SK-N-SH (cell line): Measurements from ENCODE around the gene CXorf38. TPM values are rescaled to one million over a fixed set of nuclear protein-coding genes. Genes with fewer than 3 reads are reported as not detected.
A peak's percentile ranks its signal among the peaks of the same experiment; 100 is the strongest.

Source experiments
- CTCF ChIA-PET: fragments of 300-600, 350-600 bp; formaldehyde crosslinking; extraction: SDS; loops from one replicate; lab custom pipeline; 2021; lab: Yijun Ruan, JAX
- POLR2A ChIA-PET: fragments of 350-600 bp; sonication (Branson Sonifier 250); formaldehyde crosslinking; extraction: SDS; loops from one replicate; lab custom pipeline; 2020; ENCODE audit warnings: antibody characterized with exemption, inconsistent platforms; lab: Yijun Ruan, JAX
- DNase-seq: peaks from one replicate; pipeline ENCODE4 v3.0.0; 2012
- H2AFZ ChIP-seq: fragments of 200-600 bp; sonication (generic); 2 replicates; pipeline ENCODE4 v1.8.1; 2016; ENCODE audit warnings: antibody characterized with exemption, mild to moderate bottlenecking, low read depth
- H3F3A ChIP-seq: fragments of 200-600 bp; sonication (generic); replicated peaks from 2 replicates; pipeline ENCODE3; 2016; ENCODE audit warnings: antibody characterized with exemption, mild to moderate bottlenecking; ENCODE audit not compliant: insufficient read depth
- H3K27ac ChIP-seq, 2 experiments: fragments of 200-500 bp in 1 of 2; fragments of 200-600 bp in 1 of 2; sonication (Bioruptor generic) in 1 of 2; sonication (generic), shearing (Covaris generic) in 1 of 2; 2 replicates each; pipeline versions ENCODE4 v1.5.1 to v1.6.1; 2014 to 2016; ENCODE audit warnings: low read depth in 2 of 2, inconsistent platforms in 1 of 2, low read length in 1 of 2, mild to moderate bottlenecking in 1 of 2, mixed read lengths in 1 of 2
- H3K27me3 ChIP-seq: fragments of 200-600 bp; sonication (generic), shearing (Covaris generic); 2 replicates; pipeline ENCODE4 v1.6.1; 2016; ENCODE audit warnings: mixed run types; ENCODE audit not compliant: insufficient read depth
- H3K36me3 ChIP-seq, 2 experiments: fragments of 200-500 bp in 1 of 2; fragments of 200-600 bp in 1 of 2; sonication (Bioruptor generic) in 1 of 2; sonication (generic) in 1 of 2; replicated peaks in 1 of 2; 2 replicates each; pipeline versions ENCODE3 to v1.5.1; 2014 to 2016; ENCODE audit warnings: low read length in 1 of 2, mild to moderate bottlenecking in 1 of 2; ENCODE audit not compliant: insufficient read depth in 2 of 2, control insufficient read depth in 1 of 2
- H3K4me1 ChIP-seq, 2 experiments: fragments of 200-500 bp in 1 of 2; fragments of 200-600 bp in 1 of 2; sonication (Bioruptor generic) in 1 of 2; sonication (generic), shearing (Covaris generic) in 1 of 2; 2 replicates each; pipeline versions ENCODE4 v1.5.1 to v1.6.1; 2014 to 2016; ENCODE audit warnings: low read depth in 1 of 2, low read length in 1 of 2, mixed run types in 1 of 2; ENCODE audit not compliant: insufficient read depth in 2 of 2, control insufficient read depth in 1 of 2
- H3K4me2 ChIP-seq: fragments of 200-600 bp; sonication (generic), shearing (Covaris generic); 2 replicates; pipeline ENCODE4 v1.6.1; 2017; ENCODE audit warnings: mixed run types
- H3K4me3 ChIP-seq, 2 experiments: fragments of 200-500 bp in 1 of 2; fragments of 200-600 bp in 1 of 2; sonication (Bioruptor generic) in 1 of 2; sonication (generic), shearing (Covaris generic) in 1 of 2; 2 replicates each; pipeline versions ENCODE4 v1.5.1 to v1.8.1; 2014 to 2016; ENCODE audit warnings: low read depth in 2 of 2, inconsistent platforms in 1 of 2, low read length in 1 of 2, mild to moderate bottlenecking in 1 of 2, mixed read lengths in 1 of 2, moderate library complexity in 1 of 2
- H3K79me2 ChIP-seq: fragments of 200-600 bp; sonication (generic); 2 replicates; pipeline ENCODE4 v1.8.1; 2017; ENCODE audit warnings: mild to moderate bottlenecking; ENCODE audit not compliant: insufficient read depth
- H3K9ac ChIP-seq: fragments of 200-600 bp; sonication (generic); 2 replicates; pipeline ENCODE4 v1.6.1; 2017; ENCODE audit warnings: mixed run types
- H3K9me2 ChIP-seq: fragments of 200-600 bp; sonication (generic); 2 replicates; pipeline ENCODE4 v1.6.1; 2017; ENCODE audit warnings: mixed run types
- H3K9me3 ChIP-seq: fragments of 200-600 bp; sonication (generic); 2 replicates; pipeline ENCODE4 v1.6.1; 2017; ENCODE audit warnings: mixed run types, mild to moderate bottlenecking, moderate library complexity
- H4K20me1 ChIP-seq: fragments of 200-600 bp; sonication (generic); 2 replicates; pipeline ENCODE4 v1.6.1; 2017; ENCODE audit warnings: mild to moderate bottlenecking, mixed run types; ENCODE audit not compliant: insufficient read depth
- CHD2 ChIP-seq: fragments of 150-350 bp; IDR thresholded peaks from 2 replicates; pipeline ENCODE4 v1.6.1; 2018; ENCODE audit warnings: low read length; ENCODE audit not compliant: partially characterized antibody
- ELF1 ChIP-seq: IDR thresholded peaks from 2 replicates; pipeline ENCODE4 v1.4.0; 2012
- EZH2phosphoT487 ChIP-seq: fragments of 200-600 bp; sonication (generic); IDR thresholded peaks from 2 replicates; pipeline ENCODE4 v1.6.1; 2017; ENCODE audit warnings: low read depth, mixed run types, mild to moderate bottlenecking, antibody characterized with exemption, moderate library complexity, borderline replicate concordance
- FOSL2 ChIP-seq: IDR thresholded peaks from 2 replicates; pipeline ENCODE4 v1.4.0; 2012; ENCODE audit warnings: low read depth, mild to moderate bottlenecking, moderate library complexity, borderline replicate concordance
- FOXJ3 ChIP-seq: sonication (generic); formaldehyde crosslinking; IDR thresholded peaks from 2 replicates; pipeline ENCODE4 v1.5.1; 2020; ENCODE audit warnings: mild to moderate bottlenecking, missing genetic modification reagents
- FOXM1 ChIP-seq: IDR thresholded peaks from 2 replicates; pipeline ENCODE4 v1.4.0; 2012; ENCODE audit warnings: low read depth, mild to moderate bottlenecking
- GABPA ChIP-seq: IDR thresholded peaks from 2 replicates; pipeline ENCODE4 v1.4.0; 2012; ENCODE audit warnings: low read depth, mild to moderate bottlenecking
- MEF2A ChIP-seq: IDR thresholded peaks from 2 replicates; pipeline ENCODE4 v1.4.0; 2012; ENCODE audit warnings: low read depth, borderline replicate concordance
- MXI1 ChIP-seq: IDR thresholded peaks from 2 replicates; pipeline ENCODE4 v1.6.1; 2012; ENCODE audit warnings: mild to moderate bottlenecking, low read depth, low read length, improper control_type of control experiment
- NRF1 ChIP-seq: IDR thresholded peaks from 2 replicates; pipeline ENCODE4 v1.6.1; 2012; ENCODE audit warnings: low read depth, mild to moderate bottlenecking, low read length
- POLR2AphosphoS5 ChIP-seq: IDR thresholded peaks from 2 replicates; pipeline ENCODE4 v1.6.1; 2012; ENCODE audit warnings: low read depth, low read length
- RCOR1 ChIP-seq: fragments of 150-350 bp; IDR thresholded peaks from 2 replicates; pipeline ENCODE4 v1.6.1; 2017; ENCODE audit warnings: antibody characterized with exemption, low read length
- RFX5 ChIP-seq: IDR thresholded peaks from 2 replicates; pipeline ENCODE4 v1.6.1; 2012; ENCODE audit warnings: mild to moderate bottlenecking, improper control_type of control experiment, low read length
- SIN3A ChIP-seq: IDR thresholded peaks from 2 replicates; pipeline ENCODE4 v1.6.1; 2012; ENCODE audit warnings: low read depth, mild to moderate bottlenecking, low read length, moderate library complexity, borderline replicate concordance
- TAF1 ChIP-seq: IDR thresholded peaks from 2 replicates; pipeline ENCODE4 v1.6.1; 2012; ENCODE audit warnings: low read depth, mild to moderate bottlenecking, low read length, moderate library complexity, borderline replicate concordance
- TCF12 ChIP-seq: IDR thresholded peaks from 2 replicates; pipeline ENCODE4 v1.4.0; 2012
- YY1 ChIP-seq: IDR thresholded peaks from 2 replicates; pipeline ENCODE4 v1.4.0; 2012; ENCODE audit warnings: low read depth, mild to moderate bottlenecking
- ZBTB33 ChIP-seq: IDR thresholded peaks from 2 replicates; pipeline ENCODE4 v1.4.0; 2012; ENCODE audit warnings: low read depth, borderline replicate concordance
- WGBS: methylation state at CpG from one replicate; pipeline ENCODE4 v1.1.6; 2017; ENCODE audit warnings: low lambda C conversion rate; 5-methylcytosine and 5-hydroxymethylcytosine counted together
- polyA plus RNA-seq, 3 experiments: library from polyadenylated mRNA; depleted of rRNA; stranded (reverse); fragments of >200 nt; gene quantifications; 2 replicates each; pipeline ENCODE4 v1.2.3, GENCODE V29; 2012
- TF ChIP-seq, protein P1 (sequence below): fragments of 200-600 bp; sonication (generic); IDR thresholded peaks from 2 replicates; pipeline ENCODE4 v1.6.1; 2017; ENCODE audit warnings: antibody characterized with exemption, mild to moderate bottlenecking, moderate library complexity
- TF ChIP-seq, protein P2 (sequence below): IDR thresholded peaks from 2 replicates; pipeline ENCODE4 v1.6.1; 2012; ENCODE audit warnings: mild to moderate bottlenecking, low read depth, low read length, moderate library complexity
- TF ChIP-seq, protein P3 (sequence below): fragments of 150-350 bp; IDR thresholded peaks from 2 replicates; pipeline ENCODE4 v1.6.1; 2016; ENCODE audit warnings: mild to moderate bottlenecking, low read depth, low read length

CXorf38 gene
- polyA plus RNA-seq, 1 of the 3 experiments (the other 2 are of a cell fraction) = 8.4 TPM

GRCh38 chrX:40688929-40689328 lies 41.6 kb upstream of the CXorf38 start:
- TF ChIP-seq, protein P1, sequence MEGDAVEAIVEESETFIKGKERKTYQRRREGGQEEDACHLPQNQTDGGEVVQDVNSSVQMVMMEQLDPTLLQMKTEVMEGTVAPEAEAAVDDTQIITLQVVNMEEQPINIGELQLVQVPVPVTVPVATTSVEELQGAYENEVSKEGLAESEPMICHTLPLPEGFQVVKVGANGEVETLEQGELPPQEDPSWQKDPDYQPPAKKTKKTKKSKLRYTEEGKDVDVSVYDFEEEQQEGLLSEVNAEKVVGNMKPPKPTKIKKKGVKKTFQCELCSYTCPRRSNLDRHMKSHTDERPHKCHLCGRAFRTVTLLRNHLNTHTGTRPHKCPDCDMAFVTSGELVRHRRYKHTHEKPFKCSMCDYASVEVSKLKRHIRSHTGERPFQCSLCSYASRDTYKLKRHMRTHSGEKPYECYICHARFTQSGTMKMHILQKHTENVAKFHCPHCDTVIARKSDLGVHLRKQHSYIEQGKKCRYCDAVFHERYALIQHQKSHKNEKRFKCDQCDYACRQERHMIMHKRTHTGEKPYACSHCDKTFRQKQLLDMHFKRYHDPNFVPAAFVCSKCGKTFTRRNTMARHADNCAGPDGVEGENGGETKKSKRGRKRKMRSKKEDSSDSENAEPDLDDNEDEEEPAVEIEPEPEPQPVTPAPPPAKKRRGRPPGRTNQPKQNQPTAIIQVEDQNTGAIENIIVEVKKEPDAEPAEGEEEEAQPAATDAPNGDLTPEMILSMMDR = no peak
- TF ChIP-seq FOSL2 = no peak
- no peak for TF ChIP-seq EZH2phosphoT487
- TF ChIP-seq SIN3A = no peak
- TF ChIP-seq ZBTB33 = no peak
- no peak for TF ChIP-seq POLR2AphosphoS5
- TF ChIP-seq FOXM1 = no peak
- no peak for TF ChIP-seq GABPA
- no peak for TF ChIP-seq CHD2
- TF ChIP-seq YY1 = no peak
- no peak for TF ChIP-seq MXI1
- TF ChIP-seq FOXJ3 = no peak
- no peak for TF ChIP-seq TAF1
- Histone ChIP-seq H3K4me1 (no peaks in the 10 kb centered on the region; a peak in 2 of 4 replicates), H4K20me1 (no peaks in the 10 kb centered on the region), H3K79me2 (no peaks in the 10 kb centered on the region), H3K27me3 (no peaks in the 10 kb centered on the region), H3K9me3 (no peaks in the 10 kb centered on the region), H3K27ac (peak overlapping the region in 1 of 2 experiments; percentile 29; a peak in 1 of 4 replicates), H3K4me3 (no peak overlapping the region), H3K4me2 (no peak overlapping the region), H3K9ac (no peak overlapping the region), H2AFZ (no peak overlapping the region), H3K9me2 (no peaks in the 10 kb centered on the region), H3K36me3 (peaks cover 20 to 47% of the 10 kb centered on the region in 2 experiments), H3F3A (peaks cover under 1% of the 10 kb centered on the region)
- CTCF ChIA-PET = no interaction called here
- DNase-seq = no peak
- POLR2A ChIA-PET = no interaction called here

GRCh38 chrX:40687169-40687568 lies 39.8 kb upstream of the CXorf38 start:
- no peak for DNase-seq
- Histone ChIP-seq H3K4me1 (no peaks in the 10 kb centered on the region; a peak in 2 of 4 replicates), H3K4me2 (no peak overlapping the region), H3K4me3 (no peak overlapping the region), H3K9ac (no peak overlapping the region), H2AFZ (no peak overlapping the region), H3K27ac (no peak overlapping the region), H4K20me1 (no peaks in the 10 kb centered on the region), H3F3A (peaks cover 3% of the 10 kb centered on the region), H3K36me3 (peaks cover 30 to 40% of the 10 kb centered on the region in 2 experiments), H3K9me2 (no peaks in the 10 kb centered on the region), H3K79me2 (no peaks in the 10 kb centered on the region), H3K27me3 (no peaks in the 10 kb centered on the region), H3K9me3 (no peaks in the 10 kb centered on the region)
- CTCF ChIA-PET = no interaction called here
- POLR2A ChIA-PET = no interaction called here
- TF ChIP-seq YY1 (no peak), RCOR1 (no peak), EZH2phosphoT487 (no peak), MEF2A (no peak), TCF12 (no peak), ELF1 (no peak), FOXJ3 (no peak), SIN3A (no peak), RFX5 (no peak), NRF1 (no peak)
- TF ChIP-seq, protein P2, sequence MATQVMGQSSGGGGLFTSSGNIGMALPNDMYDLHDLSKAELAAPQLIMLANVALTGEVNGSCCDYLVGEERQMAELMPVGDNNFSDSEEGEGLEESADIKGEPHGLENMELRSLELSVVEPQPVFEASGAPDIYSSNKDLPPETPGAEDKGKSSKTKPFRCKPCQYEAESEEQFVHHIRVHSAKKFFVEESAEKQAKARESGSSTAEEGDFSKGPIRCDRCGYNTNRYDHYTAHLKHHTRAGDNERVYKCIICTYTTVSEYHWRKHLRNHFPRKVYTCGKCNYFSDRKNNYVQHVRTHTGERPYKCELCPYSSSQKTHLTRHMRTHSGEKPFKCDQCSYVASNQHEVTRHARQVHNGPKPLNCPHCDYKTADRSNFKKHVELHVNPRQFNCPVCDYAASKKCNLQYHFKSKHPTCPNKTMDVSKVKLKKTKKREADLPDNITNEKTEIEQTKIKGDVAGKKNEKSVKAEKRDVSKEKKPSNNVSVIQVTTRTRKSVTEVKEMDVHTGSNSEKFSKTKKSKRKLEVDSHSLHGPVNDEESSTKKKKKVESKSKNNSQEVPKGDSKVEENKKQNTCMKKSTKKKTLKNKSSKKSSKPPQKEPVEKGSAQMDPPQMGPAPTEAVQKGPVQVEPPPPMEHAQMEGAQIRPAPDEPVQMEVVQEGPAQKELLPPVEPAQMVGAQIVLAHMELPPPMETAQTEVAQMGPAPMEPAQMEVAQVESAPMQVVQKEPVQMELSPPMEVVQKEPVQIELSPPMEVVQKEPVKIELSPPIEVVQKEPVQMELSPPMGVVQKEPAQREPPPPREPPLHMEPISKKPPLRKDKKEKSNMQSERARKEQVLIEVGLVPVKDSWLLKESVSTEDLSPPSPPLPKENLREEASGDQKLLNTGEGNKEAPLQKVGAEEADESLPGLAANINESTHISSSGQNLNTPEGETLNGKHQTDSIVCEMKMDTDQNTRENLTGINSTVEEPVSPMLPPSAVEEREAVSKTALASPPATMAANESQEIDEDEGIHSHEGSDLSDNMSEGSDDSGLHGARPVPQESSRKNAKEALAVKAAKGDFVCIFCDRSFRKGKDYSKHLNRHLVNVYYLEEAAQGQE = no peak
- TF ChIP-seq, protein P3, sequence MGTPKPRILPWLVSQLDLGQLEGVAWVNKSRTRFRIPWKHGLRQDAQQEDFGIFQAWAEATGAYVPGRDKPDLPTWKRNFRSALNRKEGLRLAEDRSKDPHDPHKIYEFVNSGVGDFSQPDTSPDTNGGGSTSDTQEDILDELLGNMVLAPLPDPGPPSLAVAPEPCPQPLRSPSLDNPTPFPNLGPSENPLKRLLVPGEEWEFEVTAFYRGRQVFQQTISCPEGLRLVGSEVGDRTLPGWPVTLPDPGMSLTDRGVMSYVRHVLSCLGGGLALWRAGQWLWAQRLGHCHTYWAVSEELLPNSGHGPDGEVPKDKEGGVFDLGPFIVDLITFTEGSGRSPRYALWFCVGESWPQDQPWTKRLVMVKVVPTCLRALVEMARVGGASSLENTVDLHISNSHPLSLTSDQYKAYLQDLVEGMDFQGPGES = no peak
- WGBS = 92% methylated on average over 3 of the region's 3 CpGs
